ENCODE measurements around the gene RFPL3.

DNA sequence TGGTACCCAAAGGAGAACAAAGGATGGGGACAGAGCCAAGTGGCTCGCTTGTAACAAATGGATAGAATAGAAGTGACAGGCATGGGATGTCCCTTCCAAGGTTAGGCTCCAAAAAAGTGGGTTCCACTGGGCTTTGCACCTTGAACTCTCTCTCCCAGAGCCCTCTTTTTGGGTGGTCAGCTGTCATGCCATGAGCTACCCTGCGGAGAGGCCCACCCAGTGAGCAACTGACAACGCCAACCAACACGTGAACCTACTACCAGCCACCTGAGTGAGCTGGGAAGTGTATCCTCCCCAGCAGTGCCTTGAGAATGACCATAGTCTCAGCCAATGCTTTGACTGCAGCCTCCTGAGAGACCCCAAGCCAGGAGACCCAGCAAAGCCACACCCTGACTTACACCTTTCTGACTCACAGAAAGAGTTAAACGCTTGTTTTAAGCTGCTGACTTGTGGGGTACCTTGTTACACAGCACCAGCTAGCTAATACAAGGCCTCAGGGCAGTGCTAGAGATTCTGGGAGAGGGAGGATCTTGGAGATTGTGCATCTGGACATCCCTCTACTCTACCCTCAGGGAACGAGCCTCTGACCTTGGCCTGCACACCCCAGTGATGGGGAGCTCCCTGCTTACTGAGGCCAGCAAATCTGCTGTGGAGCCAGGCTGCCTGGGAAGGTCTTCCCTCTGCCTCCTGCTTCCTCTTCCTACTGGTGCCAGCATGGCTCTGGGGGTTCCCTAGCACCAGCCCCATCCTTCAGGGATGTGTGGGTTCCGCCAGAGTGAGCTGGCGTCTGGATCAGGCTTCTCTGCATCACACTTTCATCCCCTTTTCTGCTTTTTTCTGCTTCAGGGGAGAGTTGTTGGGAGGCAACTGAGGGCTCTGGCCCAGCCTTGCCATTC, 29.1 kb upstream of the RFPL3 start:
- TF ChIP-seq POLR2A (IDR thresholded peaks at IDR 0.05; ENCODE audit: low read length) (no peak), GATA1 (IDR thresholded peaks at IDR 0.05; ENCODE audit: low read depth, low read length) (no peak)
